HG02970 (cell line): ENCODE measurements around the gene ENO1.
A peak's percentile ranks its signal among the peaks of the same experiment; 100 is the strongest.
"Not testable (repeated sequence)": the region's sequence is repeated elsewhere in the genome, so short reads cannot be mapped to it uniquely, and the experiment has no call there.

Experiments
- ATAC-seq: cut with Tn5 transposase; IDR thresholded peaks from one replicate; pipeline ENCODE4 v1.9.1; 2021; ENCODE audit warnings: mild to moderate bottlenecking, moderate library complexity, moderate number of reproducible peaks; ENCODE audit not compliant: unreplicated experiment, low FRiP score

The ENO1 gene

GRCh38 chr1:8848663-8849386, 29.7 kb downstream of the ENO1 start:
- no peak for ATAC-seq

DNA sequence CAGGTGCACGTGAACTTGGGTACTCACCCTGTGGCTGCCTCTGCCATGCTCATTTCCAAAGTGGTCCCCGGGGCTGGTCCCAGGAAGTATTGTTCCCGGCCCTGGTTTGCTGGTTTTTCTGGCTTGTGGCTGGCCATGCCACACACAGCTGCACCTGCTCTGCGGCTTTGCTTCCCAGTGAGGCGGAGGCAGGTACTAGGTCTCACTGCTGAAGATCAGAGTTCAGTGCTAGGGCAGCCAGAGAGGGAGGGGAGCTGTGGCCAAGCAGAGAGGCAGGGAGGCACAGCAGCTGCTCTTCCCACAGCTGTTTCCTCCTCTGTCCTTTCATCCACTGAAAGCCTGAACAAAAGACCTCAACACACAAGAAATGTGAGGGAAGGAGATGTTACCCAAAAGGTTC, 30.5 kb downstream of the ENO1 start:
- no peak for ATAC-seq

DNA sequence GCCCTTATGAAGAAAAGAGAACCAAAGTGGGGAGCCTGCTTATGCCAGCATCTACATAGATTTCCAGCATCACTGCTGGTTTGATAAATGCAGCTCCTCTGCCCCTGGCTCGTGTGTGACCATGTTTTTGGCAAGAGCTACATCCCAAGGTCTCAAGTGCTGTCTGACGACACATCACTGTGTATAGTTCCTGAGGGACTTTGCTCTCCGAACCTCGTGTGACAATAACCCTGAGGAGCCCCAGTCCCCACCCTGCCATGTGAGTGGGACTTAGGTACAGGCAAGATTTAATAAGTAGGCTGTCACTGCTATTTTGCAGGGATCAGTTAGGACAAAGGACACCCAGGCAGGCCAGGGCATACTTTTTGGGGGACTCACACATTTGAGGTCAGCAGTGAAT, 32.2 kb downstream of the ENO1 start:
- no peak for ATAC-seq

DNA sequence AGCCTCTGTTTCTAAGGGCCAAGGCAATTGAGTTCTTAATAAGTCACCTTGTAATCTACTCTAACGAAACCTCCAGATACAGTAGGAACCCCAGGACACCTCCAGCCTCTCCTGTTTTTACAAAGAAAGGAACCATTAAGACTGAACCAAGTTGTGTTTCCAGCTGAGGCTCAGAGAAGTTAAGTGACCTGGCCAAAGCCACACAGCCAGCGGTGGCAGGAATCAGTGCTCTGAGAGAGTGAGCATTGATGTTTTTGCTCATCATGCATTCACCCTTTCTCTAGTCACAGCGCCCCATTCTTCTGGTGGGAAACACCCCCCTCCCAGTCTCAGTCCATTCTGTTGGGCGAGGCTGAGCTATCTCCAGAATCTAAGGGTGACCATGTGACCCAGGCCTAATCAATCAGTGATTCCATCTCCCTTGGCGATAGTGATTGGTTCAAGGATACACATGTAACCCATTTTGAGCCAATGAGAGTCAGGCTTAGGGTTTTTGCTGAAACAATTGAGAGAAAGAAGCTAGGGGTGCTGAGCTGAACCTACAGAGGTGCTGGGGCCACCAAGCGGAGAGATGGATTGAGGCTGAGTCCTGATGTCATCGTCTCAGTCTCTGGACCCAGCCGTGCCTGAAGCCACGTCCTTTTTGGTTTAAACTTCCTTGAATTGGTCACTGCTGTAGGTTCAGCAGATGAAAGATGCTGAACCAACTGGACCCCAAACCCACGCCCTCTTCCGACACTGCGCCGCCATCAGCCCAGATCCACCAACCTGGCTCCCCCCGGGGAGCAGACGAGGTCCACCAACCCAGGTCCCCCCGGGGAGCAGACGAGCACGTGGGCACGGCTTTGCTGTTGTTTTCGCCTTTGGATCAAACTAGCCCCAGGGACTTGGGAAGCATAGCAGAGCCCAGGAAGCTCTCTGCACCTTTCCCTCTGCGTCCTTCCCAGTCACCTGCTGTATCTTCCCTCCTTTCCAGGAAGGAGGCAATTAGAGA, 33.1 kb downstream of the ENO1 start:
- no peak for ATAC-seq

- no peak for ATAC-seq
These were observed 33.9 kb downstream of the ENO1 start for GRCh38 chr1:8844501-8845006.

DNA sequence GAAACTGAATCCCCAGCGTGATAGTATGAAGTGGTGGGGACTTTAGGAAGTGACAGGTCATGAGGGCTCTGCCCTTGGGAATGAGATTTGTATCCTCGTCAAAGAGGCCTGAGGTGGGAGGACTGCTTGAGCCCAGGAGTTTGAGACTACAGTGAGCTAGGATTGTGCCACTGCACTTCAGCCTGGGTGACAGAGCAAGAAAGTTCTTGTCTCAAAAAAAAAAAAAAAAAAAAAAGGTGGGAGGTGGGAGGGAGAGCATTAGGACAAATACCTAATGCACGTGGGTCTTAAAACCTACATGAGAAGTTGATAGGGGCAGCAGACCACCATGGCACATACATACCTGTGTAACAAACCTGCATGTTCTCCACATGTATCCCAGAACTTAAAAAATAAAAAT, 37.1 kb downstream of the ENO1 start:
- no peak for ATAC-seq

DNA sequence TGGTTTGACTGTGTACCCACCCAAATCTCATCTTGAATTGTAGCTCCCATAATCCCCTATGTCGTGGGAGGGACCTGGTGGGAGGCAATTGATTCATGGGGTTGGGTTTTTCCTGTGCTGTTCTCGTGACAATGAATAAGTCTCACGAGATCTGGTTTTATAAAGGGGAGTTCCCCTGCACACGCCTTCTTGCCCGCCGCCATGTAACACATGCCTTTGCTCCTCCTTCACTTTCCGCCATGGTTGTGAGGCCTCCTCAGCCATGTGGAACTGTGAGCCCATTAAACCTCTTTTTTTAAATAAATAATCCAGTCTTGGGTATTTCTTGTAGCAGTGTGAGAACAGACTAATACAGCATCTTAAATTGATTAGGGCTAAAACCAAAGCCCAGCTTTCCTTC, 38.5 kb downstream of the ENO1 start:
- ATAC-seq = no peak

GRCh38 chr1:8835941-8836643, 42.4 kb downstream of the ENO1 start:
- no peak for ATAC-seq

DNA sequence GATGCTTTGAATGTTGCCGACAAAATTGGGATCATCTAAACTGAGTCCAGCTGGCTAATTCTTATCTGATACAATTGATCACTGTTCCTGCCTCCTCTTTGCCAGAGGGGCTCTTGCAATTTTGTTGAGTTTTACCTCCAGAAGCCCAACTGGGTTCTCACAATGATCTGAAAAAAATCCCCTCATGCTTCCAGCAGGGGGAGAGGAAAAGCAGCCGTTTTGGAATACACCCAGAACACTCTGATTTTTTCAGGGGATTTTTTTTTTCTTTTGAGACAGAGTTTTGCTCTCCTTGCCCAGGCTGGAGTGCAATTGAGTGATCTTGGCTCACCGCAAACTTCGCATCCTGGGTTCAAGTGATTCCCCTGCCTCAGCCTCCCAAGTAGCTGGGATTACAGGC, 47.1 kb downstream of the ENO1 start:
- no peak for ATAC-seq

DNA sequence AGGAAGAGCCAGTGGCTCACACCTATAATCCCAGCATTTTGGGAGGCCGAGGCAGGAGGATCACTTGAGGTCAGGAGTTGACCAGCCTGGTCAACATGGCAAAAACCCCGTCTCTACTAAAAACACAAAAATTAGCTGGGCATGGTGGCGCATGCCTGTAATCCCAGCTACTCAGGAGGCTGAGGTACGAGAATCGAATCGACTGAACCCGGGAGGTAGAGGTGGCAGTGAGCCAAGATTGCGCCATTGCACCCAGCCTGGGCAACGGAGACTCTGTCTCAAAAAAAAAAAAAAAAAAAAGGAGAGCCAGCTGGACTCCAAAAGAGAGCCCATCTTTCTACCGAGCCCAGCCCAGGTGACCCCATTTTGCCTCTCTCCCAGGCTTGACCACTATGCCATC, 47.8 kb downstream of the ENO1 start:
- ATAC-seq = not testable (repeated sequence)

DNA sequence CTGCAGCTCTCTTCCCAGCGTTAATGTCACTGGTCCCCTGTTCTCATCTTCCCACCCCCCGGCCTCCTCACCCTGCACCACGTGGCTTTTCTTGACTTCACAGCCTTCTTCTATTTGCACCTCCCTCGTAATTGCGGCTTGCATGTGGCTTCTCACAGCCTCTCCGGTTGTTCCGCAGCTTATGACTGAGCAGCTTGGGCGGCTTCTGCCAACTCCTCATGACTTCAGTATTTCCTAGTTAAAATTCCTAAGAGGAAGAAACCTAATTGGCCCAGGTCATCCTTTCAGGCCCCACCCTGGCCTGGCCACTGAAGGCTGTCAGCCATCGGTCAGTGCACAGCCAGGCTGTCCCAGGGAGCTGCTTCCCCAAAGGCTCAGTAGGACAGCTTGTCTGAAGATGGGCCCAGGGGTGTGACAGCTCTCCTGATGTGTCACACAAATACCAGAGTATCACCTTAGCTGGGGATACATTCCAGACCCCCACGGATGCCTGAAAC, 52.5 kb downstream of the ENO1 start:
- ATAC-seq = no peak

GRCh38 chr1:8823295-8823664, 55.2 kb downstream of the ENO1 start:
- ATAC-seq = no peak

GRCh38 chr1:8822373-8823294, 55.9 kb downstream of the ENO1 start:
- no peak for ATAC-seq

DNA sequence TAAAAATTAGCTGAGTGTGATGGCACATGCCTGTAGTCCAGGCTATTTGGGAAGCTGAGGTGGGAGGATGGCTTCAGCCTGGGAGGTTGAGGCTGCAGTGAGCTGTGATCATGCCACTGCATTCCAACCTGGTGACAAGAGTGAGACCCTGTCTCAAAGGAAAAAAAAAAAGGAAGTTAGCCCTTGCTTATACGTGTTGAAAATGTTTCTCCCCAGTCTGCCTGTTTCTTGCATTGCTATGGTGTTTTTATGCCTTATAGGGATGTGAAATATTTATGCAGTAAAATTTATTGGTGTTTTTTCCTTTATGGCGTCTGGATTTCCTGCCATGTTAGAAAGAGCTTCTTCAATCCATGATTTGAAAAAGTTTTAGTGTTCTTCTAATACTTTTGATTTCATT, 57.4 kb downstream of the ENO1 start:
- ATAC-seq = no peak

DNA sequence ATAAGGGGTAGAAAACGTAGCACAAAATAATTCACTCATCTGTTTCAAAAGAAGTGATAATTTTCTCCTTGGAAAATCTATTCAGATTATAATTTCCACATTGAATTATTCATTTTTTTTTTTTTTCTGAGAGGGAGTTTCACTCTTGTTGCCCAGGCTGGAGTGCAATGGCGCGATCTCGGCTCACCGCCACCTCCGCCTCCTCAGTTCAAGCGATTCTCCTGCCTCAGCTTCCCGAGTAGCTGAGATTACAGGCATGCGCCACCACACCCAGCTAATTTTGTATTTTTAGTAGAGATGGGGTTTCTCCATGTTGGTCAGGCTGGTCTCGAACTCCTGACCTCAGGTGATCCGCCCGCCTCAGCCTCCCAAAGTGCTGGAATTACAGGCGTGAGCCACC, 59.7 kb downstream of the ENO1 start:
- not testable (repeated sequence) for ATAC-seq

DNA sequence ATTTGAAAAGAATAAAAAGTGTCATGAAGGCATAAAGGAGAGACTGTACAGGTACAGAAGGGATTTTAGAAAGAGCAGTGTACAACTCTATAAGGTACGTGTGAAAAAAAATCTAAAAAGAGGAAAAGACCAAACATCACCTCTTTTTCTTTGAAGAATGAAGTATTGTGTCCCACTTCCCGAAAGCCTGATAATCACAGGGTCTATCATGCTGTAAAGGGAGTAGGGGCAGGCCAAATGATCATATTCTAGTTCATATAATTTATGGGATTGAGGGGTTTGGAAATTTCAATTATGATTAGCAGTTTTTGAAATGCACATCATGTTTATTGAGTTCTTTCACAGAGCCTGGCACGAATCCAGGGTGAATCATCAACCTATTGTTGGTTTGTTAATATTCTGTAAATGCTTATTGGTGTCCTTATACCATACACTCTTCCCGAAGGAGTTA, 60.1 kb downstream of the ENO1 start:
- no peak for ATAC-seq

GRCh38 chr1:8817412-8818324, 60.8 kb downstream of the ENO1 start, which contains the start of gene RERE:
TSS of gene RERE (minus strand) at chr1:8817640.
- ATAC-seq = peak; percentile 98

DNA sequence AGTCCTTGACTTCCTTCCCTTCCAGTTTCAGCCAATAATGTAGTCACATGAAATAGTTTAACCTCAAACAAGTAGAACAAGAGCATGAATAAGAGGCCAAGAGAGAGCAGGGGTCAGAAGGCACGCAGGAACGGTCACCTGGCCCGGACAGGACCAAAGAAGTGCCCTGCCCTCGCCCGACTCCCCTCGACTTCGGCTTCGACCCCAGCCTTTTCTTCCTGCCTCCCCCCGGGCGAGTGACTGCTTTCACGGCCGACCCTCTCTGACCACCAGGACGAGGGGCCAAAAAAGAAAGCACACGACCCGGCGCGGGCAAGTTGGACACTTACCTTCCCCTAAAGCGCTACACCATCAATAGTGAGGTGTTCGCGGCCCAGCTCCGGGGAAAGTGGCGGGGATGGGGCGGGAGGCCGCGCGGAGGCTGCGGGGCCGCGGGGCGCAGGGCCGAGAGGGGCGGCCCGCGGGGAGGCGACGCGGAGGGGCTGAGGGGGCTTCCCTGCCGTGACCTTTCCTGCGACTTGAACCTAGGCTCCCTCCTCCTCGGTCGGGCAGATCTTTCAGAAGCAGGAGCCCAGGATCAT, 61.6 kb downstream of the ENO1 start:
- peak; percentile 14 for ATAC-seq
